Measurements from ENCODE around the gene NF1. TPM values are rescaled to one million over a fixed set of nuclear protein-coding genes. Genes with fewer than 3 reads are reported as not detected.

NF1 gene
- polyA plus RNA-seq, 2 of the 4 experiments (the other 2 are of a cell fraction) = 15.9 to 73.2 TPM

DNA sequence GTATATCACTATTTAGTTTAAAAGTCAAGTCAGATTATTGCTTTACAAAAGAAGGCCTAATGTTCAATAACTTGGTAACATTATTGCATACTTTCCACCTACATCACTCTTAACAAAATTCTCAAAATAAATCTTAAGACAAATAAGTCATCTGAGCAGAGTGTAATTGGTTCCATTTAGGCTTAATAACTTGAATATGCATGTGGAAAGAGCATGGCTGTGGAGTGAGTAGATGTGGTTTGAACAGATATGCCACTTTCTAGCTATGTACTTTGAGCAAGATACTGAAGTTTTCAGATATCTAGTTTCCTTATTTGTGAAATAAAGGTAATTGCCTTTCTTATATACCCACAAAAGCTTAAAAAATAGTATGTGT lies 233.4 kb downstream of the NF1 start:
- ChIA-PET CTCF (interaction anchor here (1.3 to 1.4 kb wide), 2 partner anchors 10 to 15 kb away, joined by 3 to 5 read pairs; no protein-coding TSS in a partner anchor), POLR2A (no interaction called here)
- peak overlapping the region; percentile 6; the same call in 2 of the 3 replicates for H3K4me2 ChIP-seq
- H3K27ac ChIP-seq = no peak overlapping the region
- DNase-seq (ENCODE audit: low read depth in 1 of 2, low spot score in 1 of 2) (no peak), FAIRE-seq (no peak), ATAC-seq (no peak; a peak in 1 of 6 replicates)
- no peak overlapping the region for H3K4me3 ChIP-seq
- TF ChIP-seq, protein P1, sequence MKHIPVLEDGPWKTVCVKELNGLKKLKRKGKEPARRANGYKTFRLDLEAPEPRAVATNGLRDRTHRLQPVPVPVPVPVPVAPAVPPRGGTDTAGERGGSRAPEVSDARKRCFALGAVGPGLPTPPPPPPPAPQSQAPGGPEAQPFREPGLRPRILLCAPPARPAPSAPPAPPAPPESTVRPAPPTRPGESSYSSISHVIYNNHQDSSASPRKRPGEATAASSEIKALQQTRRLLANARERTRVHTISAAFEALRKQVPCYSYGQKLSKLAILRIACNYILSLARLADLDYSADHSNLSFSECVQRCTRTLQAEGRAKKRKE (CRISPR knock-in tag; IDR thresholded peaks at IDR 0.05; ENCODE audit: low read depth) = no peak
- TF ChIP-seq HOXB5 (CRISPR knock-in tag; IDR thresholded peaks at IDR 0.05) (no peak), NFE2L2 (conservative IDR thresholded peaks at IDR 0.05; ENCODE audit: low read length) (no peak), TFCP2L1 (CRISPR knock-in tag; IDR thresholded peaks at IDR 0.05) (no peak), JUN (IDR thresholded peaks at IDR 0.05) (no peak), BHLHE40 (IDR thresholded peaks at IDR 0.05; ENCODE audit: low read depth, low read length) (no peak)
- no peaks in the 10 kb centered on the region for H3K9me3 ChIP-seq
- peaks cover 12% of the 10 kb centered on the region for H3K4me1 ChIP-seq

DNA sequence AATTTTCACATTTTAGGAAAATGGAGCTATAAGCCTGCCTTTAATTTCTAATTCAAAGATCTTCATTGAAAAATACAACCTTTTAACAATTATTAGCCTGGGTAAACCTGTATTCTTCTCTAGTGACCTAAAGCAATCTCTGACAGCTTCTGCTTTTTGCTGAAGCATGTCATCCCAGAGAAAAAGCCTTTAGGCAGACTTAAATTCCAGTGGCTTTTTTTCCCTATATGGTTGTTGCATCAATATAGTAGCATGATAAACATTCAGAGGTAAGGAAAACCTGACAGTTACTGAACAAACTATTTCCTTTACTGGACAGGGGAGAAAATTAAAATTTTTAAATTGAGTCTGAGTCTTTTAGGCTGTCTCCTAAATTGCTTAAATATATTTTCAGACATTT lies 234.4 kb downstream of the NF1 start:
- peaks cover 12% of the 10 kb centered on the region for H3K4me1 ChIP-seq
- TF ChIP-seq MAFK (IDR thresholded peaks at IDR 0.05; ENCODE audit: partially characterized antibody) (no peak), BHLHE40 (IDR thresholded peaks at IDR 0.05; ENCODE audit: low read depth, low read length) (no peak), NFE2L2 (conservative IDR thresholded peaks at IDR 0.05; ENCODE audit: low read length) (no peak), MAZ (IDR thresholded peaks at IDR 0.05; ENCODE audit: borderline replicate concordance, low read depth, low read length) (no peak), EHMT2 (IDR thresholded peaks at IDR 0.05; ENCODE audit: low read depth) (no peak), EHF (CRISPR knock-in tag; IDR thresholded peaks at IDR 0.05) (no peak), PHF8 (IDR thresholded peaks at IDR 0.05; ENCODE audit: borderline replicate concordance, low read depth) (no peak), TP53 (CRISPR knock-in tag; IDR thresholded peaks at IDR 0.05) (no peak), CHD4 (IDR thresholded peaks at IDR 0.05; ENCODE audit: borderline replicate concordance) (no peak), HDAC2 (IDR thresholded peaks at IDR 0.05) (no peak), ZC3H11A (IDR thresholded peaks at IDR 0.05) (no peak), FOSB (CRISPR knock-in tag; IDR thresholded peaks at IDR 0.05) (no peak), NR3C1 (IDR thresholded peaks at IDR 0.05) (no peak), RNF2 (IDR thresholded peaks at IDR 0.05; ENCODE audit: borderline replicate concordance, low read depth) (no peak)
- TF ChIP-seq, protein P1 (CRISPR knock-in tag; IDR thresholded peaks at IDR 0.05; ENCODE audit: low read depth) = no peak
- TF ChIP-seq, protein P2, sequence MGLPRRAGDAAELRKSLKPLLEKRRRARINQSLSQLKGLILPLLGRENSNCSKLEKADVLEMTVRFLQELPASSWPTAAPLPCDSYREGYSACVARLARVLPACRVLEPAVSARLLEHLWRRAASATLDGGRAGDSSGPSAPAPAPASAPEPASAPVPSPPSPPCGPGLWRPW (IDR thresholded peaks at IDR 0.05) = no peak
- TF ChIP-seq, protein P3, sequence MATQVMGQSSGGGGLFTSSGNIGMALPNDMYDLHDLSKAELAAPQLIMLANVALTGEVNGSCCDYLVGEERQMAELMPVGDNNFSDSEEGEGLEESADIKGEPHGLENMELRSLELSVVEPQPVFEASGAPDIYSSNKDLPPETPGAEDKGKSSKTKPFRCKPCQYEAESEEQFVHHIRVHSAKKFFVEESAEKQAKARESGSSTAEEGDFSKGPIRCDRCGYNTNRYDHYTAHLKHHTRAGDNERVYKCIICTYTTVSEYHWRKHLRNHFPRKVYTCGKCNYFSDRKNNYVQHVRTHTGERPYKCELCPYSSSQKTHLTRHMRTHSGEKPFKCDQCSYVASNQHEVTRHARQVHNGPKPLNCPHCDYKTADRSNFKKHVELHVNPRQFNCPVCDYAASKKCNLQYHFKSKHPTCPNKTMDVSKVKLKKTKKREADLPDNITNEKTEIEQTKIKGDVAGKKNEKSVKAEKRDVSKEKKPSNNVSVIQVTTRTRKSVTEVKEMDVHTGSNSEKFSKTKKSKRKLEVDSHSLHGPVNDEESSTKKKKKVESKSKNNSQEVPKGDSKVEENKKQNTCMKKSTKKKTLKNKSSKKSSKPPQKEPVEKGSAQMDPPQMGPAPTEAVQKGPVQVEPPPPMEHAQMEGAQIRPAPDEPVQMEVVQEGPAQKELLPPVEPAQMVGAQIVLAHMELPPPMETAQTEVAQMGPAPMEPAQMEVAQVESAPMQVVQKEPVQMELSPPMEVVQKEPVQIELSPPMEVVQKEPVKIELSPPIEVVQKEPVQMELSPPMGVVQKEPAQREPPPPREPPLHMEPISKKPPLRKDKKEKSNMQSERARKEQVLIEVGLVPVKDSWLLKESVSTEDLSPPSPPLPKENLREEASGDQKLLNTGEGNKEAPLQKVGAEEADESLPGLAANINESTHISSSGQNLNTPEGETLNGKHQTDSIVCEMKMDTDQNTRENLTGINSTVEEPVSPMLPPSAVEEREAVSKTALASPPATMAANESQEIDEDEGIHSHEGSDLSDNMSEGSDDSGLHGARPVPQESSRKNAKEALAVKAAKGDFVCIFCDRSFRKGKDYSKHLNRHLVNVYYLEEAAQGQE (IDR thresholded peaks at IDR 0.05) = no peak
- ATAC-seq (no peak), FAIRE-seq (no peak), DNase-seq (ENCODE audit: low read depth in 1 of 2, low spot score in 1 of 2) (no peak)
- H3K4me2 ChIP-seq = no peak overlapping the region
- ChIA-PET POLR2A (interaction anchor here (0.6 kb wide), 1 partner anchor 461 kb away, joined by 3 read pairs; no protein-coding TSS in a partner anchor), CTCF (interaction anchor here (0.6 to 1.4 kb wide), 4 partner anchors 9 to 235 kb away, joined by 3 to 5 read pairs (median 4); partner anchors contain the start of gene NF1)
- no peak overlapping the region for H3K4me3 ChIP-seq
- no peaks in the 10 kb centered on the region for H3K9me3 ChIP-seq
- no peak overlapping the region for H3K27ac ChIP-seq
